Measurements from ENCODE around the gene MRPL49. TPM values are rescaled to one million over a fixed set of nuclear protein-coding genes. Genes with fewer than 3 reads are reported as not detected.

Gene MRPL49
- total and polyA plus RNA-seq, 2 of the 13 experiments (the other 11 are each of a cell fraction or from before 2014, with no cell fraction given): 39.2 to 53.3 TPM

- peak; percentile 42 to 87; a peak in 2 of 4 replicates for TF ChIP-seq HMGXB4 (CRISPR knock-in tag; IDR thresholded peaks at IDR 0.05; ENCODE audit: borderline replicate concordance in 1 of 2, low read depth in 1 of 2)
- peak; percentile 50; the same call in 1 of the 2 replicates for TF ChIP-seq ZBTB44 (CRISPR knock-in tag; IDR thresholded peaks at IDR 0.05)
- peak; percentile 81 for TF ChIP-seq HIVEP1 (CRISPR knock-in tag; IDR thresholded peaks at IDR 0.05)
- peak; percentile 73; the same call in 1 of the 2 replicates for TF ChIP-seq MYC (CRISPR knock-in tag; IDR thresholded peaks at IDR 0.05; ENCODE audit: borderline replicate concordance)
- TF ChIP-seq SOX13 (IDR thresholded peaks at IDR 0.05): no peak
- peak in 1 of 2 experiments; percentile 38; a peak in 1 of 4 replicates for TF ChIP-seq SOX13 (CRISPR knock-in tag; conservative IDR thresholded peaks at IDR 0.05 in 1 of 2, IDR thresholded peaks at IDR 0.05 in 1 of 2)
- peak; percentile 96; the same call in 1 of the 2 replicates for TF ChIP-seq ZNF788 (CRISPR knock-in tag; IDR thresholded peaks at IDR 0.05; ENCODE audit: borderline replicate concordance)
- TF ChIP-seq MAZ (IDR thresholded peaks at IDR 0.05; ENCODE audit: borderline replicate concordance, low read depth, low read length): peak; percentile 59; the same call in 1 of the 2 replicates
- TF ChIP-seq MAZ (CRISPR knock-in tag; IDR thresholded peaks at IDR 0.05; ENCODE audit: low read depth): peak; percentile 71; the same call in 1 of the 2 replicates
- 0 out of 2 replicates have a peak, but pooled peaks have one; percentile 35 for TF ChIP-seq ZNF337 (CRISPR knock-in tag; IDR thresholded peaks at IDR 0.05; ENCODE audit: borderline replicate concordance, low read depth)
- peak; percentile 64 for TF ChIP-seq NCOA2 (CRISPR knock-in tag; IDR thresholded peaks at IDR 0.05)
- TF ChIP-seq ZNF775 (CRISPR knock-in tag; IDR thresholded peaks at IDR 0.05; ENCODE audit: borderline replicate concordance): 0 out of 2 replicates have a peak, but pooled peaks have one; percentile 28
- TF ChIP-seq ZFP36 (IDR thresholded peaks at IDR 0.05; ENCODE audit: borderline replicate concordance, low read depth, low read length, partially characterized antibody): no peak
- peak; percentile 56 for TF ChIP-seq ZBED4 (CRISPR knock-in tag; IDR thresholded peaks at IDR 0.05; ENCODE audit: borderline replicate concordance)
- TF ChIP-seq ZNF670 (CRISPR knock-in tag; IDR thresholded peaks at IDR 0.05; ENCODE audit: borderline replicate concordance): peak; percentile 76; the same call in 1 of the 2 replicates
- no peak for TF ChIP-seq ZNF615 (CRISPR knock-in tag; IDR thresholded peaks at IDR 0.05; ENCODE audit: borderline replicate concordance)
- 0 out of 2 replicates have a peak, but pooled peaks have one; percentile 22 for TF ChIP-seq FOXK2 (IDR thresholded peaks at IDR 0.05)
- 0 out of 2 replicates have a peak, but pooled peaks have one; percentile 41 for TF ChIP-seq ZBTB42 (CRISPR knock-in tag; IDR thresholded peaks at IDR 0.05)
- TF ChIP-seq ISX (CRISPR knock-in tag; conservative IDR thresholded peaks at IDR 0.05): no peak
- no peak for TF ChIP-seq MAFK (conservative IDR thresholded peaks at IDR 0.05 in 1 of 2, IDR thresholded peaks at IDR 0.05 in 1 of 2; ENCODE audit: low read length in 2 of 2)
- 0 out of 2 replicates have a peak, but pooled peaks have one; percentile 52 for TF ChIP-seq ZNF550 (CRISPR knock-in tag; IDR thresholded peaks at IDR 0.05; ENCODE audit: borderline replicate concordance)
These were observed 38.1 kb upstream of the MRPL49 start, which contains the start of the genes CDCA5 and ZFPL1 (continued) for GRCh38 chr11:65083834-65084597.

Data from HepG2 (cell line).